GM13976 (cell line): ENCODE measurements around the gene PRKCA.

Experiments
- DNase-seq: peaks from one replicate; pipeline ENCODE4 v3.0.0; 2012; ENCODE audit warnings: low spot score
- CTCF ChIP-seq: IDR thresholded peaks from 2 replicates; pipeline ENCODE4 v1.5.1; 2012; ENCODE audit warnings: borderline replicate concordance, mild to moderate bottlenecking; ENCODE audit not compliant: insufficient read depth; ENCODE audit errors: extremely low read depth, missing control alignments, control extremely low read depth
- in situ Hi-C: fragments of 300-500 bp; cut with MboI; formaldehyde crosslinking; loops from one replicate; pipeline ENCODE4 v1.12.0; 2022; ENCODE audit warnings: low sequenced_read_pairs, mixed read lengths, inconsistent platforms; ENCODE audit not compliant: unreplicated experiment

The PRKCA gene

GRCh38 chr17:66538776-66539175, 236.4 kb downstream of the PRKCA start:
- TF ChIP-seq CTCF, result no peak
- in situ Hi-C loops, result no loop called here
- no peak for DNase-seq

- TF ChIP-seq CTCF, result no peak
- in situ Hi-C loops, result no loop called here
- DNase-seq, result no peak
These were observed 237.8 kb downstream of the PRKCA start for GRCh38 chr17:66540131-66540781.

- TF ChIP-seq CTCF, result no peak
- DNase-seq, result peak; percentile 45
- in situ Hi-C loops, result no loop called here
These were observed 239.2 kb downstream of the PRKCA start for GRCh38 chr17:66541461-66542128.

GRCh38 chr17:66542129-66542966, 239.9 kb downstream of the PRKCA start:
- TF ChIP-seq CTCF, result no peak
- in situ Hi-C loops, result no loop called here
- peak; percentile 41 for DNase-seq

GRCh38 chr17:66542967-66543520, 240.6 kb downstream of the PRKCA start:
- in situ Hi-C loops, result no loop called here
- TF ChIP-seq CTCF, result no peak
- no peak for DNase-seq

- in situ Hi-C loops, result no loop called here
- no peak for DNase-seq
- TF ChIP-seq CTCF, result no peak
These were observed 241.1 kb downstream of the PRKCA start for GRCh38 chr17:66543526-66543925.
